Activated CD4-positive, CD25-positive, alpha-beta regulatory T cell treated with anti-CD3 and anti-CD28 coated beads, Interleukin-2, amount 50 U/mL, for 16 hours (primary cell): ENCODE results near the gene SUSD2.

Source experiments
- DNase-seq: peaks from one replicate; pipeline ENCODE4 v3.0.0-alpha.2; 2020; ENCODE audit warnings: low read depth, low spot score

Gene SUSD2

DNA sequence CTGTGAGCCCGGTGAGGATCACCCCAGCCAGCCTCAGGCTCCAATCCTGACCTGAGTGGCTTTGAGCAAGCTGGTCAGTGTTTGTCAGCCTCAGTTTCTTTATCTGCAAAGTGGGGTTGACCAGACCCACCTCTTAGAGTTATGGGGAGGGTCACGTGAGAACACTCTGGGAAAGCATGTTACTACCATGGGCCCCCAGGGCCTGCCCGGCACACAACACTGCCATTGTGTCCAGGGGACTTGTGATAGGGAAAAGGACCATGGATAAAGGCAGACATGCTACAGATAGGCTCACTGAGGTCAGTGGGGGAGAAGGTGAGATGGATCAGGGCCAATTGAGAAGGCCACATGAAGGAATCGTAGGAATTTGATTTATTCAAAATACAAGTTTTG, 32.1 kb upstream of the SUSD2 start:
- DNase-seq, result no peak

DNA sequence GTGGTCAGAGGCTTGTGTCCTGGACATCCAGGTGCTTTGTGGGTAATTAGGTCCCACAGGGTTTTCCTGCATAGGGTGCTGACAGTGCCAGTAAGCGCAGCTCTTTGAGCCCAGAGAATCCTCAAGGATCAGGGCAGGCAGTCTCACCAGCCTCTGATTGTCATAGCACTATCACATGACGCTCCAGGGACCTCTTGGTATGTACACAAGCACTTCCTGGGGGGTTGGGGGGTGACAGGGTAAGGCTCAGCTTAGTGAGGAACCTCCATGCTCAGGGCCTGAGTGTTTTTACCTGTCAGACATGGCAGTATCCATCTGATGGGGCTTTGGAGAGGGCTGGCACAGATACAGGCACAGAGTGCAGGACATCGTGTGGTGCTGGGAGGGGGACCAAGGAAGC, 27.9 kb upstream of the SUSD2 start:
- DNase-seq, result peak; percentile 16

DNA sequence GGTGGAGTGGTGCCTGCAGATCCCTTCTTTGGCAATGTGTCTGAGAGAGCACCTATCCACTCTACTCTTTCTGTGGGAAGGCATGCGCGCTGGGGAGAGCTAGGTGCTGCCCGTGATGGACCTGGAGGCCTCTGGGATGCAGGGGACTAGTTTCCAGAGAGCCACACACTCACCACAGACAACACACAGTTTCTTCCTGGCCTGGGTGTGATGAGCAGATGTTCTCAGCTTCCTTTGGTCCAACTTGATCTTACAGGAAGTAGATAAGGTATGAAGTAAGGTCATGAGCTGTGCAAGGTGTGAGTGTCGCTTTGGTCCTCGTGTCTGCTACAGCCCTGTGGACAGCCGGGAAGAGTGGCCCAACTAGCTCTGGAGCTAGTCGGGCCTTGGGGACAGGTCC, 27.3 kb upstream of the SUSD2 start:
- DNase-seq, result no peak

DNA sequence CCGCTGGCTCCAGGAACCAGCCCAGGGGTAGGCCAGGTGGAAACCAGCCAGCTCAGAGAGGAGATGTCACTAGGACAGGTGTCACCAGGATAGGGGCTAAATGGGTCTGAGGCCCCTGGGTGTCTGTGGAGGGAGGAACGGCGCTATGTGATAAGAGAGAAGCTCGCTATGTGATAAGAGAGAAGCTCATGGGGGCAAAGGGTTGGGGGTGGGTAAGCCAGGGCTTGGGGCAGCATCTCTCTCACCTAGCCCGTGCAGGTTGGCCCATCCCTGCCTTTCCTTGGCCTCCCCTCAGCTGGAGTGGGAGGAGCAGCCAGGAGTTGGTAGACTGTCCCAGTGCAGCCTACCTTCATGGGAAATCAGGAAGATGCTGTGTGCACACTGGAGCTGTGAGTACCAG, 26.5 kb upstream of the SUSD2 start:
- DNase-seq, result no peak

DNA sequence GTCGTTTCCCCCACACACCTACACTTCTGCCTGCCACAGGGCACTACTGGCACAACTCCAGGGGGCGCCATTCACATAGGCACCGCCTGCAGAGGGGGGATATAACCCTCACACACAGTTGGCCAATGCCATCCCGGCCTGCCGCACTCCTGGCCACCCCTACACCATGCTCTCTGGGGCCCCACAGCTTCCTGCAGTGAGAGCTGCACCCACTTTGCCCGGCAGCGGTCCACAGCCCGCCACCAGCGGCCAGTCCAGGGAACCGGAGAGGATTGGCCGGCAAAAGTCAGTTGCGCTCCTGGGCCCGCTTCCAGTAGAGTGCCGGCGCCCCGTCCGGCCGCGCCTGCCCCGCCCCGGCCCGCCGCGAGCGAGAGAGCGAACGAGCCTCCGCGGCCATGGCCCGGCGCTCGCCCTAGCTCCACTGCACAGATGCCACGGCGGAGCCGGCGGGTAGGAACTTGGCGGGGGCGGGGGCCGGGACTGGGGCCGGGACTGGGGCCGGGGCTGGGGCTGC, 25.6 kb upstream of the SUSD2 start:
- peak; percentile 10 for DNase-seq

DNA sequence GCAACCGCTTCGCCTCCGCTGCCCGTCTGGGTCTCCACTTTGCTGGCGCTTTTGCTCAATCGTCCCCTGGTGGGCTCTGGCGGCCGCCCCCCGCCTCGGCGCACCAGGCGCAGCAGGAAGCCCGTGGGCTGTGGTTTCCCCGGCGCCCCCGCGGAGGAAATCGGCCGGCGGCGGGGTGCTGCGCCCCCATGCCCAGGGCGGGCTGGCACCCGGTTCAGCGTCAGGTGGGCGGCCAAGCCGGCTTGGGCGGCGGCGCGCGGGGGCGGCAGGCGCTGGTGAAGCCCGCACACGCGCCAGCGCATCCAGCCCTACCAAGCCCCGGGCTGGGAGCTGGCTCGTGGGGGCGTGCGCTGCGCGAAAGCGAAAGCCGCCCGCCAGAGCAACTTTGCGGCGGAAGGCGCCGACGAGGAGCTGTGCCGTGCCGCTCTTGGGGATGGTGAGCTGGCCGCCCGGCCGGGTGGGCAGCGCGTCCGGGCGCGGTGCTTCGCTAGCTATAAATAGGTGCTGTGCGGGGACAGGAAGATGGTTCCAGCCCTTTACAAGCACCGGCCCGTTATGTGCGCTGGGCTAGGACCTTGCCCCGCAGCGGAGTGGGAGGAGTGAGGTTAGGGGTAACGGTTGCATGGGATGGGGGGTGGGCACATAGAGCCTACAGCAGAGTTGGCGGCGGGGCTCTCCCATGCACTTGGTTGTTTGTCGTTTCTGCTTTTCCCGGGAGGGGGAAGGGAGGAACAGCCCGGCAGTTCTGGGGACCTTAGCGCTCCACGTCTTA, 25.0 kb upstream of the SUSD2 start:
- DNase-seq, result peak; percentile 28

DNA sequence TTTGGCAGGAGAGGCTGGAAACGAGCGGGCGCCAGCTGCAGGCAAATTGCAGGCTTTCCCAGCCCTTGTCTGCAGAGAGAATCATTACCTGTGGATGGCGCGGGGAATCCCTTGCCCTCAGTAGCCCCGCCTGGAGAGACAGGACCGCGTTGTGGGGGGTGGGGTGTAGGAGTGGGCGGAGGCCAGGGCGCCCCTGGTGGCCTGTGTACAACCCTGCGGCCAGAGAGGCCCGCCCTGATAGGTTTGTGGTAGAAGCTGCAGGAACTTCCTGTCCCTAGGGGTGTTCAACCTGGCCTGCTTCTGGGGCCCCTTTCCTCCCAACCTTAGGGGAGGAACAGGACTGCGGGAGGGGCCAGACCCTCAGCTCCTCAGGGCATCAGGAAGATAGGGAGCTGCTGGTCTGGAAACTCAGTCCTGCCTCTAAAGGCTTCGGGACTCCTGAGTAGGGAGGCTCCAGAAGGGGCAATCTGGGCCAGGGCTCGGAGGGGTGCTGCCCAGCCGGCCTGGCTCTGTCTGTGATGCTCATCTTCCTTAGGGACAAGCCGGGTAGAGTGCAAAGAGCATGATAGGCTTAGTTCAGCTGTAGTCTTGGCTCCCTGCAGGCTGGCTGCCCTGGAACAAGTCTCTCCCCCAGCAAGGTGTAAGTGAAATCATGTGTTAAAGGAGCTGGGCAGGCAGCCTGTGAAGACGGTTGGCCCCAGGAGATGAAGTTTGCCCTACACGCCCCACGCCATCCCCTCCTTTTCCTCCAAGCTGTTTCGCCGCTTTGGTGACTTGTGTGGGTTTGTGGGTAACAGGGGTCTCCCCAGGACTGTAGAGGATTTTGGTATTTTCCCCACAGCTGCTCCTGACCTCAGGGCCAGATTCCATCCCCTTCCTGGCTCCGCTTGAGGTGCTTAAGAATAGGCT, 24.1 kb upstream of the SUSD2 start:
- peak; percentile 65 for DNase-seq

DNA sequence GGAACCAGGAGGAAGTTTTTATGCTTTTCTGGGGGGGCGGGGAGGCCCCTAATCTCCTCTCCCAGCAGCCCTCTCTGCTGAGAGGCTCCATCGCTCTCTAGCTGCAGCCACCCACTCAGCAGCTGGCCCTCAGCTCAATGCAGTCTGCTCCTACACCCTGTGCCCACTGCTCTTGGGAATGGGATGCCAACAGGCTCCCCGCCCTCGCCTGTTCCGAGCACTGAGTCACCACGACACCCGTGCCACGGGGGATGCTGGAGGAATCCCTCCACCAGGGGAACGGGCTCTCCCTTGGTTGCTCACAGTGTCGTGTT, 23.5 kb upstream of the SUSD2 start:
- no peak for DNase-seq

DNA sequence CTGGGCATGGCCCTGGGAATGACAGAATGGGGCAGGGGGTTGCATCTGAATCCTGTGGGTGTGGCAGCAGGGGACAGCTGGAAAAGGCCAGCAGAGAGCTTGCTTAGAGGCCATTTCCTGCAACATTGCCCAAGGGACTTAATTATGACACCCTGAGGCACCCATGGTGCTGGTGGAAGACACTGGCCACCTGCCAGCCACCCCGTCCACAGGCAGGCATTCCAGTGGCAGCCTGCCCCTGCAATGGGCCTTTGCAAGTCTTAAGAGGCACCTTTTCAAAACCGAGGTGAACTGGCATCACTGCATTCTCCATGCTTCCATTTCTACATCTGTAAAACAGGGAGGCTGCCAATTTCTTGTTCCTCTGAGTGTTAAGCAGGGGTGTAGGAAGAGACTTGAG, 21.6 kb upstream of the SUSD2 start:
- DNase-seq, result no peak

DNA sequence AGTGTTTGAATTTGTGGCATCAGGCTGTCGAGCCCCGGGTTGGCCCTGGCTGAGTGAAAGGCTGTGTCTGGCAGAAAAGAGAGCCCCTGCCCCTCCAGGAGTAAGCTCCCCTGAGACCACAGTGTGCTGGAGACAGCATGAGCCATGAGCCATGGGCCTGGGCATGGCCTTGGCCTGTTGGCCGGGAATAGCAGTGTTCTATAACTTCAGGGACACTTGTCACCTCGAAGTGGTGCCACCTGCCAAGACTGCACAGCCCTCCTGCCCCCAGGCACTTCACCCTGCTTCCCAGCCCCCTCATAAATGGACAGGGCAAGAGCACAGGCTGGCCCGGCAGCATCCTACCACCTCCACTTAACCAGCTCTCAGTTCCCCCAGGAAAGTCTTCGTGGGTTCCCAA, 20.7 kb upstream of the SUSD2 start:
- DNase-seq, result no peak

DNA sequence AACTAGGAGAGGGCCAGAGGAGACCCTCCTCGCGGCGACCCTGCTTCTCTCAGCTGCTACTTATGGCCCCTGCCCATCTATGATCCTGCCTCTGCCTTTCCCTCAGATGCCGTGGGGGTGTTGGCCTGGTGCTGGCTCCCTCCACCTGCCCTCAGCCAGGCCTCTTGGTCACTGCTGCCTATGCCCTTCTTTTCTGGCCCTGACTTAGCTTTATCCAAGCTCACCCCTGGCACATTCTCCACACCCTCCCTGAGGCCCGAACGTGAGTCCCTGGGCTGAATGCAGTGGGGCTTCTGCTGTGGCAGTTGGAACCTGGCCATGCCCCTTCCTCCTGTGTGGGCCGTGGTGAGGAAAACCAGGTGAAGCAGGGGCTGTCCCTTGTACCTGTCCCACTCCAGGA, 19.8 kb upstream of the SUSD2 start:
- no peak for DNase-seq

DNA sequence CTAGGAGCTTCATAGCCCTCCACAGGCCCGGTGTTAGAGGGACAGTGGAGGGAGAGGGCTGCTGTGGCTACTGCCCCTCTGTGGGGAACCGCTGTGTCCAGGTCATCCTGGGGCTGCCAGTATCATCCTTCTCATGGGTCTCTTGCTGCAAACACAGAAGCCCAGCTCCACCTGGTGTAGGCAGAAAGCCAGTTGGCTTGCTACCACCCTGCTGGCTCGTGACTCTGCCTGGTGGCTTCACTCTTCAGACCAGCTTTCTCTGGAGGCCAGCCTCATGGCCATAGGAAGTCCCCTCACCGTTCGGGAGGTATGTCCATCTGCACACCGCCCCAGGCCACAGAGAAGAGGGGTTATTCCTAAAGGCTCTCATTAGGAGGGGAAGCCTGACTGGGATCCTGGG, 19.4 kb upstream of the SUSD2 start:
- DNase-seq, result no peak

DNA sequence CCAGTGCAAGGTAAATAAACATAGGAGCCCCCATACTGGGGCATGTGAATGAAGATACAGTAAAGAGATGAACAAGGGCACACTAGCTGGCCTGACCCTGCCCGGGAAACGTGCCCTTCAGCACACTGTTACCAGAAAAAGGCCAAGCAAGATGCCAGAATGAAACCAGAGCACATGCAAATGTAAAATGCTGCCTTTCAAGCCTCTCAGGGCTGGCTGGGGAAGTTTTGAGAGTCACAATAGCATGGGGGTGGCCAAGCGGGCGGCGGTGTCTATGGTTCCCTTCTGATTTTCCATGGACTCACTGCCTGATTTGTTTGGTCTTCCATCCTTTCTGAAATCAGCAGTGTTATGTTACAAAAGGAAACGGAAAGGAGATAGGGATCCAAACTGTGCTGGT, 18.9 kb upstream of the SUSD2 start:
- DNase-seq, result no peak

DNA sequence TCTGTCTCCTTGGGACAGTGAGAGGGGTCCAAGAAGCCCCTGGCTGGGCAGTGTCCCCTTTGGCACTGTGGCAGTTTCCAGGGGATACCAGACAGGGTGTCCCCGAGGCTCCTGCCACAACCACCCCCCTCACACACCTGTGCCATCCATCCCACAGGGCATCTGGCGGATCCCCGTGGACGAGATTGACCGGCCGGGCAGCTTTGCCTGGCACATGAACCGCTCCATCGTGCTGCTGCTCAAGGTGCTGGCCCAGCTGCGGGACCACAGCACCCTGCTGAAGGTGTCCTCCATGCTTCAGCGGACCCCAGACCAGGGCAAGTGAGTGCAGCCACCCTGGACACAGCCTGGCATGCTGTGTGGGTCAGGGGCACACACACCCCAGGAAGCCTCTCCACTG, 17.0 kb upstream of the SUSD2 start:
- no peak for DNase-seq

DNA sequence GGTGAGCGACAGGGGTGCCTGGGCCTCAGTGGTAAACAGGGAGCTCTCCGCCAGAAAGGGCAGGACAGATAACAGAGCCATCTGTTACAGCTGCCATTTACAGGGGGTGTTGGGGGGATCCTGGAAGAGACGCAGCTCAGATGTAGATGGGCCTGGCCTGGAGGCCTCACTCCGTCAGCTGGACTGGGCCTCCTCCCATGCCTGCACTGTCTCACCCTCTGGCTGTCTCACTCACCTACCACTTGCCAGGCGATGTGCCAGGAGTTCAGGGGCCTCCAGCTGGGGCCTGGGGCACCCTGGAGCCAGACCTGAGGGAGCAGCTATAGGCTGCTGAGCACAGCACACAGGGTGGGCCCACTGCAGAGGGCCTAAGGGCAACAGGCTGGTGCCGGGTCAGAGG, 16.3 kb upstream of the SUSD2 start:
- no peak for DNase-seq

DNA sequence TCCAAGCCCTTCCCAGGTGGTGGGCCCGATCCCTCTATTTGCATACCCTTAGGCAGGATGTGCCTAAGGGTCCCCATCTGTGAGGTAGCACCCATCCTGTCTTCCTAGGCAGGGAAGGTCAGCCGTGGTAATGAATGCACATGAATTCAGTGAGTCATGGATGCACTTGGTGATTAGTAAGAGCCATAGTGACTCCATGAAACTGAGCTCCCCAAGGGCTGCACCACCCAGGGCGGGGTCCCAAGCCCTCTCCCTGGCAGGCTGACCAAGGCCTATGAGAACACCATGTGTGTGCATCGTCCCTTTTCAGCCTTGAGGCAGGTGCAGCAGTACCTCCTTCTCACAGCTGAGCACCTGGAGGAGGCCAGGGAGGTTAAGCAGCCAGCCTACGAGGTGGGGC, 15.6 kb upstream of the SUSD2 start:
- DNase-seq, result no peak

DNA sequence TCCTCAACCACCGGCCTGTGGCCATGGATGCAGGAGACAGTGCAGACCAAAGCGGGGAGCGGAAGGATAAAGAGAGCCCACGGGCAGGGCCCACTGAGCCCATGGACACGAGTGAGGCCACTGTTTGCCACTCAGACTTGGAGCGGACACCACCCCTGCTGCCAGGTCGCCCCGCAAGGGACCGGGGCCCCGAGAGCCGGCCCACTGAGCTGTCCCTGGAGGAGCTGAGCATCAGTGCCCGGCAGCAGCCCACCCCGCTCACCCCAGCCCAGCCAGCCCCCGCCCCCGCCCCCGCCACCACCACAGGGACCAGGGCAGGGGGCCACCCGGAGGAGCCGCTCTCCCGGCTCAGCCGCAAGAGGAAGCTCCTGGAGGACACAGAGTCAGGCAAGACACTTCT, 14.5 kb upstream of the SUSD2 start:
- no peak for DNase-seq

DNA sequence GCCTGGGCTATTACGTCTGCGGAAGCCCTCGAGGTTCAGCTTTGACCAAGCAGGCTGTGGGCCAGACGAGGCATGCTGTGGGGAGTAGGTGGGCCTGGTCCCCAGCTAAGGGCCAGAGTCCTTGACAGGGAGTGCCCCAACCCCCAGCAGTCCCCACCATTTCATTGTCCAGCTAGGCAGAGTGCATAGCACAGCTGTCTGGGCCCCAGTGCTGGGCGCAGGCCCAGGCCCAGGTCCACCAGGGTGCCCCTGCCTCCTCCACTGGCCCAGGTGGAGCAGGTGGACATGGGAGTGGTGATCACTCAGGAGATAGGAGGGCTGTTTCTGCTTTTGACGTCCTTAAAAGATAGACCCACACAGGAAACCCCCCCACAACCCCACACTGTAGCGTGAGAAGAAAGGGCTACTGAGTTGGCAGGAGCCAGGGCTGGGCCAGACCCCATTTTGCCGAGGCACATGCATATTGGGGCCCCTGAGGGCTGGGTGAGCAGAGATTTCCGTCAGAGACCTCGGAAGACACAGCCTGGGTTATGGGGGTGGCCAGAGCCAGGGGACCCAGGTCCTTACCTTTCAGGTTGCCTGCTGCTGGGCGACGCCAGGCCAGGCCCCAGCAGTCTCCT, 11.7 kb upstream of the SUSD2 start:
- DNase-seq, result no peak

DNA sequence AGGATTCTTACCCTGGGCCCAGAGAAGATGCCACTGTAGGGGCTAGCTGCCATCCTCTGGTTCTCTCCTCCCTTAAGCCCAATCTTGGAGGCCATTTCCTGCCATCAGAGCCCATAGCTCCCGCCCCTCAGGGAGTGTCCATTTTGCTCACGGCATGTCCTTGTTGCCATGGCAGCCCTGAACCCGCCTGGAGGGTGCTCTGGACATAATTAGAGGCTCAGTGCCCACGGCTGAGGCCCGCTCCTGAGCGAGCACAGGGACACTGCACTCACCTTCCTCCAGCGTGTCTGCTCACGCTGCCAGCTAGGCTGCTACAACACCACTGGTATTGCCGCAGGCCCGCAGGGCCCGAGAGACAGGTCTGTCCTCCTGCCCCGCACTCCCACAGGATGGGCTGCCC, 11.1 kb upstream of the SUSD2 start:
- no peak for DNase-seq

DNA sequence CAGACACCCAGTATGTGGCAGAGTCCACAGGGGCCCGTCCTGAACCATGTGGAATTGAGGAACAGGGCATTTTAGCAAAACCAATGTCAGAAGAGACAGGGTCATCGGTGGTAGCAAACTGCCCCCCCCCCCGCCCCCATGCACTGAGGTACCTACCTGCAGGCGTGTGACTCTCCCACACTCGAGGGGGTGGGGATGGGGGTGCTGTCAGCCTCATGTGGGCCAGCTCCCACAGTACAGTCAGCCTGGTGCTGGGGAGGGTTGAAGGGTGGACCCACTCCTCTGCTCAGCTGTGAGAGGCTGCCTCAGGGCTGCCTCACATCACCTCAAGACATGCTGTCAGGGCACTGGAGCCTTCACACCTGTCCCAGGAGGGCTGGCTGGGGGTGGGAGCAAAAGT, 10.7 kb upstream of the SUSD2 start:
- DNase-seq, result no peak

DNA sequence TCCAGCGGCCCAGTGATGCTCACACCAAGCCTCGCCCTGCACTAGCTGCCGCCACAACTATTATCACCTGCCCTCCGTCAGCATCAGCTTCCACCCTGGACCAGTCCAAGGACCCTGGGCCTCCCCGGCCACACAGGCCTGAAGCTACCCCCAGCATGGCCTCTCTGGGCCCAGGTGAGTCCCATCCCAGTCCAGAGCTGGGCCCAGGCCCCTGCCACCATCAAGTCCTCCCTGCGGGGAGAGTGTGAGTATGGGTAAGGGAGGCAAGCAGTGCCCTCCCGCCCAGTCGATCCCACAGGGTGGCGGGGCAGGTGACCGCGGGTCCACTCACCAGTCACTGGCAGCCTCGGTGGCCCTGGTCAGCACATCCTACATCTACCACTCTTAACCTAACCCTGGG, 9.5 kb upstream of the SUSD2 start:
- DNase-seq, result no peak

DNA sequence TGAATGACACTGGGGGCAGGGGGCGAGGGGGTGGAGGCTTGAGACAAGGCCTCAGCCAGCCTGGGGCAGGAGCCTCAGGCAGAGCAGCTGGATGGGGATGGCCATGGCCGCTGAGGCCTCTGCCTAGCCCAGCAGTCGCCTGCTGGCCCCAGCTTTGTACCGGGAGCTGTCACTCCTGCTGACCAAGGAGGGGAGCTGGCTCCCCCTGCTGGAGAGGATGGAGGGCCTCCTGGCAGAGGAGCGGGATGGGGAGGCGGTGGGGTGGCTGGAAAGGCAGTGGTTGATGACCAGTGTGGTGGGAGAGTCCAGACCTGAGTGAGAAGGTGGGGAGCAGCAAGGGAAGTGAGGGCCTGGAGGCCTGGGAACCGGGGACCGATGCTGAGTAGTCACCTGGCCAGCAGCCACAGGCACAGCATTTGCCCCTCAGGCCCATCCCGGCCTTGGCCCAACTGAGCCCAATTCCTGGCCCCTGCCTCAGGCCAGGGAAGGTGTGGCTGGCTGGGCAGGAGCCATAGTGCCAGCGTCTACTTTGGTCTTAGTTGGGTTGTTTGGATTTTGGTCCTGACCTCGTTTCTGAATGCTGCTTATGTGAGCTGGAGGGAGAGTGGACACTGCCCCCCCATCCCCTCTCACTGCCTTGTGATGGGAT, 6.0 kb upstream of the SUSD2 start:
- DNase-seq, result peak; percentile 31
